Astrocyte of the spinal cord (primary cell): ENCODE measurements around the gene BPI.
A peak's percentile ranks its signal among the peaks of the same experiment; 100 is the strongest.

Experiments used
- DNase-seq: peaks from one replicate; pipeline ENCODE4 v3.0.0; 2011; ENCODE audit warnings: low read depth, low spot score
- H3K4me3 ChIP-seq: 2 replicates; pipeline ENCODE4 v1.5.1; 2011; ENCODE audit warnings: low read depth, mild to moderate bottlenecking, low read length, moderate library complexity
- CTCF ChIP-seq: IDR thresholded peaks from 2 replicates; pipeline ENCODE4 v1.5.1; 2012; ENCODE audit warnings: low read depth, mild to moderate bottlenecking, low read length, inconsistent platforms
- in situ Hi-C: cut with HindIII; loops from 2 replicates; pipeline ENCODE4 v1.10.0; 2017; ENCODE audit warnings: low sequenced_read_pairs

BPI gene

DNA sequence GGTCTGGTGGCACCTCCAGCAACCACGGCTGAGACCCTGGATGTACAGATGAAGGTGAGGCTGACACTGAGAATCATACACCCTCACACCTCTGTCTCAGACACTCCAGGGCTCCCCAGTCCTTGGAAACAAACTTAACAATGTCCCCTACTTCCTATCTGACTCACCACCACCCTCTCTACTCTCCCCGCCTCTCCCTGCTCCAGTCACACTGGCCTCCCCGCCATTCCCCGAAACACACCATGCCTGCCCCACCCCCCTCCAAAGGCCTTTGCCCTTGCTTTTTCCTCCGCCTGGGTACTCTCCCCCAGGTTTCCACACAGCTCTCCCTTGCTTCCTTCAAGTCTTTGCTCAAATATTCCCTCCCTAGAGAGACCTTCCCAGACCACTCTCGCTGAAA is 16.3 kb downstream of the BPI start:
- no peak for TF ChIP-seq CTCF
- DNase-seq, result no peak

GRCh38 chr20:38321959-38322598 is 18.1 kb downstream of the BPI start:
- peak; percentile 77 for DNase-seq
- TF ChIP-seq CTCF, result peak; percentile 77
- H3K4me3 ChIP-seq, result no peak overlapping the region
- in situ Hi-C loops, result no loop called here

More for the DNA sequence above, 16.3 kb downstream of the BPI start:
- H3K4me3 ChIP-seq, result no peak overlapping the region
- in situ Hi-C loops, result no loop called here

GRCh38 chr20:38324159-38324558 is 20.2 kb downstream of the BPI start:
- TF ChIP-seq CTCF, result no peak
- H3K4me3 ChIP-seq, result no peak overlapping the region
- no peak for DNase-seq
- in situ Hi-C loops, result no loop called here

DNA sequence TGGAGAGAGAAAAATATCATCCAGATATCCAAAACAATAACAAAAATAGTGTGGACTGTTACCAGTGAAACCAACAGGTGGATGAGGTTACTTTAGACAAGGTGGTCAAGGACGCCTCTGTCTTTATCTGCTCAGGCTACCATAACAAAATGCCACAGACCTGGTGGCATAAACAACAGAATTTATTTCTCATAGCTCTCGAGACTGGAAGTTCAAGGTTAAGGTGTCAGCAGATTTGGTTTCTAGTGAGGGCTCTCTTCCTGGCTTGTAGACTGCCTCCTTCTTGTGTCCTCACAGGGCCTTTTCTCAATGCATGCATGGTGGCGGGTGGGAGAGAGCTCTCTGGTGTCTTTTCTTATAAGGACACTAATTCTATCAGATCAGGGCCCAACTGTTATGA is 21.2 kb downstream of the BPI start:
- TF ChIP-seq CTCF, result no peak
- no peak overlapping the region for H3K4me3 ChIP-seq
- no peak for DNase-seq
- in situ Hi-C loops, result no loop called here

GRCh38 chr20:38325905-38326304 is 21.9 kb downstream of the BPI start:
- no peak overlapping the region for H3K4me3 ChIP-seq
- TF ChIP-seq CTCF, result no peak
- in situ Hi-C loops, result no loop called here
- no peak for DNase-seq

GRCh38 chr20:38326309-38326708 is 22.4 kb downstream of the BPI start:
- no peak for TF ChIP-seq CTCF
- in situ Hi-C loops, result no loop called here
- no peak overlapping the region for H3K4me3 ChIP-seq
- no peak for DNase-seq

GRCh38 chr20:38330638-38331037 is 26.7 kb downstream of the BPI start:
- no peak overlapping the region for H3K4me3 ChIP-seq
- DNase-seq, result no peak
- in situ Hi-C loops, result no loop called here
- no peak for TF ChIP-seq CTCF
